ENCODE measurements around the gene LY6G6C. TPM values are rescaled to one million over a fixed set of nuclear protein-coding genes. Genes with fewer than 3 reads are reported as not detected.
A peak's percentile ranks its signal among the peaks of the same experiment; 100 is the strongest.

The LY6G6C gene
- total RNA-seq, 1 experiment from 2014 or later = 2.1 TPM

GRCh38 chr6:31683591-31683990, 38.0 kb downstream of the LY6G6C start:
- Histone ChIP-seq H3K4me2 (no peak overlapping the region), H3K27me3 (ENCODE audit: insufficient read depth, low read depth) (no peaks in the 10 kb centered on the region), H4K20me1 (ENCODE audit: insufficient read depth) (no peaks in the 10 kb centered on the region), H3F3A (ENCODE audit: insufficient read depth, low read depth) (peaks cover 16% of the 10 kb centered on the region), H2AFZ (no peak overlapping the region), H3K27ac (no peak overlapping the region), H3K9me3 (ENCODE audit: insufficient read depth, low read depth) (no peaks in the 10 kb centered on the region), H3K9me2 (ENCODE audit: insufficient read depth) (no peaks in the 10 kb centered on the region), H3K4me1 (replicated peaks; ENCODE audit: insufficient read depth) (peaks cover 17% of the 10 kb centered on the region), H3K4me3 (no peak overlapping the region), H3K36me3 (ENCODE audit: low read depth) (no peaks in the 10 kb centered on the region), H3K79me2 (ENCODE audit: low read depth) (no peaks in the 10 kb centered on the region)
- DNase-seq = no peak
- POLR2A ChIA-PET (ENCODE audit: unreplicated experiment) = no interaction called here
- BruUV-seq (replicated peaks) = no TSS peak
- intact Hi-C loops (cut with micrococcal nuclease; ENCODE audit: unreplicated experiment) = loop anchor here (5.0 to 10.0 kb wide), 2 partner anchors 191 to 214 kb away; partner anchors contain the start of genes EHMT2 and SLC44A4
- CTCF ChIA-PET = interaction anchor here (0.5 kb wide), 1 partner anchor 513 kb away, joined by 5 read pairs; no protein-coding TSS in a partner anchor
- TF ChIP-seq CTCF (conservative IDR thresholded peaks at IDR 0.05) (no peak), EZH2 (IDR thresholded peaks at IDR 0.05; ENCODE audit: low read depth) (no peak)

GRCh38 chr6:31681135-31681671, 40.3 kb downstream of the LY6G6C start:
- no peaks in the 10 kb centered on the region for H4K20me1 ChIP-seq (ENCODE audit: insufficient read depth)
- POLR2A ChIA-PET (ENCODE audit: unreplicated experiment) = interaction anchor here (0.6 kb wide), 2 partner anchors 9 to 58 kb away, joined by 3 to 17 read pairs; no protein-coding TSS in a partner anchor
- no peaks in the 10 kb centered on the region for H3K27me3 ChIP-seq (ENCODE audit: insufficient read depth, low read depth)
- no peaks in the 10 kb centered on the region for H3K9me3 ChIP-seq (ENCODE audit: insufficient read depth, low read depth)
- no peaks in the 10 kb centered on the region for H3K79me2 ChIP-seq (ENCODE audit: low read depth)
- peaks cover 20% of the 10 kb centered on the region for H3F3A ChIP-seq (ENCODE audit: insufficient read depth, low read depth)
- intact Hi-C loops (cut with micrococcal nuclease; ENCODE audit: unreplicated experiment) = loop anchor here (2.0 to 10.0 kb wide), 3 partner anchors 194 to 272 kb away; partner anchors contain the start of genes EHMT2 and SLC44A4
- peak in 1 of 2 experiments; percentile 57 for DNase-seq
- H3K36me3 ChIP-seq (ENCODE audit: low read depth) = no peaks in the 10 kb centered on the region
- H3K9me2 ChIP-seq (ENCODE audit: insufficient read depth) = no peaks in the 10 kb centered on the region
- TF ChIP-seq CTCF (conservative IDR thresholded peaks at IDR 0.05) (no peak), EZH2 (IDR thresholded peaks at IDR 0.05; ENCODE audit: low read depth) (no peak)
- BruUV-seq (replicated peaks) = TSS peak; percentile 22
- CTCF ChIA-PET = interaction anchor here (0.7 to 1.6 kb wide), 3 partner anchors 89 to 271 kb away, joined by 7 to 14 read pairs (median 11); no protein-coding TSS in a partner anchor
- H3K27ac ChIP-seq = peak overlapping the region; percentile 31; the same call in 1 of the 2 replicates
- peaks cover 17% of the 10 kb centered on the region for H3K4me1 ChIP-seq (replicated peaks; ENCODE audit: insufficient read depth)
- peak overlapping the region; percentile 70 for H3K4me3 ChIP-seq
- H2AFZ ChIP-seq = peak overlapping the region; percentile 98
- H3K4me2 ChIP-seq = peak overlapping the region; percentile 99

- intact Hi-C loops (cut with micrococcal nuclease; ENCODE audit: unreplicated experiment) = loop anchor here (1.0 to 10.0 kb wide), 6 partner anchors 59 to 272 kb away; partner anchors contain the start of genes EHMT2 and SLC44A4
- TSS peak; percentile 69 for BruUV-seq (replicated peaks)
- ChIA-PET CTCF (interaction anchor here (0.7 to 1.6 kb wide), 3 partner anchors 89 to 272 kb away, joined by 7 to 14 read pairs (median 11); no protein-coding TSS in a partner anchor), POLR2A (ENCODE audit: unreplicated experiment) (interaction anchor here (0.6 kb wide), 2 partner anchors 10 to 59 kb away, joined by 3 to 17 read pairs; no protein-coding TSS in a partner anchor)
- Histone ChIP-seq H3K9me2 (ENCODE audit: insufficient read depth) (no peaks in the 10 kb centered on the region), H2AFZ (peak within 1 kb of the TSS; percentile 98), H3K27ac (peak within 1 kb of the TSS; percentile 31; the same call in 1 of the 2 replicates), H3K4me1 (replicated peaks; ENCODE audit: insufficient read depth) (peaks cover 17% of the 10 kb centered on the region), H3K27me3 (ENCODE audit: insufficient read depth, low read depth) (no peaks in the 10 kb centered on the region), H3K4me3 (peak within 1 kb of the TSS; percentile 70), H3K79me2 (ENCODE audit: low read depth) (no peaks in the 10 kb centered on the region), H4K20me1 (ENCODE audit: insufficient read depth) (no peaks in the 10 kb centered on the region), H3K36me3 (ENCODE audit: low read depth) (no peaks in the 10 kb centered on the region), H3K4me2 (peak within 1 kb of the TSS; percentile 99), H3F3A (ENCODE audit: insufficient read depth, low read depth) (peaks cover 20% of the 10 kb centered on the region), H3K9me3 (ENCODE audit: insufficient read depth, low read depth) (no peaks in the 10 kb centered on the region)
- TF ChIP-seq CTCF (conservative IDR thresholded peaks at IDR 0.05) (peak; percentile 54), EZH2 (IDR thresholded peaks at IDR 0.05; ENCODE audit: low read depth) (no peak)
- DNase-seq = peak; percentile 82 to 88
These were observed 41.1 kb downstream of the LY6G6C start, which contains the start of gene LY6G5C for GRCh38 chr6:31680226-31681134. Gene LY6G5C (minus strand): TSS chr6:31681067. CDS start chr6:31680373, 694 bp downstream.

All from PC-9 (cell line).